Uterus (tissue), 2 donors: ENCODE measurements around the gene KCTD1.

Experiments used
- CTCF ChIP-seq, 4 experiments: fragments of 200-600 bp in 2 of 4; fragments of 450-650 bp in 2 of 4; sonication (generic) in 2 of 4; IDR thresholded peaks; one replicate each; pipeline ENCODE4 v1.5.1; 2016 to 2019; ENCODE audit warnings: antibody characterized with exemption in 4 of 4, mild to moderate bottlenecking in 2 of 4, moderate library complexity in 1 of 4
- POLR2A ChIP-seq, 2 donors: fragments of 450-650 bp; IDR thresholded peaks; one replicate each; pipeline ENCODE4 v1.6.1; 2016; ENCODE audit warnings: antibody characterized with exemption in 2 of 2, mild to moderate bottlenecking in 1 of 2, moderate library complexity in 1 of 2

GRCh38 chr18:26555804-26556553 is 7.6 kb upstream of the KCTD1 start:
- TF ChIP-seq CTCF (IDR thresholded peaks at IDR 0.05): no peak
- TF ChIP-seq POLR2A (IDR thresholded peaks at IDR 0.05): no peak
